ENCODE measurements around the gene RTTN.
"Not testable (repeated sequence)": the region's sequence is repeated elsewhere in the genome, so short reads cannot be mapped to it uniquely, and the experiment has no call there.

RTTN gene

GRCh38 chr18:70113511-70113910 lies 92.0 kb downstream of the RTTN start:
- peaks cover 3% of the 10 kb centered on the region for H3K36me3 ChIP-seq (ENCODE audit: control insufficient read depth, insufficient read depth, low read length, severe bottlenecking)
- no peak overlapping the region for H3K4me3 ChIP-seq (ENCODE audit: low read length)
- H3K4me1 ChIP-seq (ENCODE audit: control insufficient read depth, insufficient read depth, low read length) = peaks cover 4% of the 10 kb centered on the region
- no peak overlapping the region for H3K9ac ChIP-seq (ENCODE audit: low read length)
- no peak for DNase-seq (ENCODE audit: low read depth)
- no peaks in the 10 kb centered on the region for H3K27me3 ChIP-seq (replicated peaks; ENCODE audit: control insufficient read depth, insufficient read depth, low read length)
- peaks cover 4% of the 10 kb centered on the region for H3K9me3 ChIP-seq (ENCODE audit: control insufficient read depth, low read length)

GRCh38 chr18:70110678-70111077 lies 94.8 kb downstream of the RTTN start:
- DNase-seq (ENCODE audit: low read depth) = no peak
- no peaks in the 10 kb centered on the region for H3K27me3 ChIP-seq (replicated peaks; ENCODE audit: control insufficient read depth, insufficient read depth, low read length)
- H3K4me3 ChIP-seq (ENCODE audit: low read length) = no peak overlapping the region
- no peak overlapping the region for H3K9ac ChIP-seq (ENCODE audit: low read length)
- no peaks in the 10 kb centered on the region for H3K4me1 ChIP-seq (ENCODE audit: control insufficient read depth, insufficient read depth, low read length)
- H3K9me3 ChIP-seq (ENCODE audit: control insufficient read depth, low read length) = no peaks in the 10 kb centered on the region
- peaks cover 3% of the 10 kb centered on the region for H3K36me3 ChIP-seq (ENCODE audit: control insufficient read depth, insufficient read depth, low read length, severe bottlenecking)

DNA sequence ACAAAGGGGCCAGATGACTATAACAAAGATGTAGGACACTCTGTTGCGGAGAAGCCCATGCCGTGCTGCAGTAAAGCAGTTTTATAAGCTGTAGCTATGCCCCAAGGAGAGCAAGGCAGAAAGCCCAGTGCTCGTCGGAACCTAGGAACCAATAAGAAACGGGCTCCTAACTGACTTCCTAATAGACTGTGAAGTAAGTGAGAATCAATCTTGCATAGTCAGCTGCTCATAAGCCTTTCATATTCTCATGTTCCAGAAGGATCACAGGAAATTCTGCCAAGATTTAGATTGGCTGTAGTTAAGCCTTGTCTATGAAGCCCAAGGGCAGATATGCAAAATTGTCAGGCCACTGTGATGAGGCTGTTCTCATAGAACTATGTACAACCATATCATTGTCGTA lies 98.4 kb downstream of the RTTN start:
- Histone ChIP-seq H3K9me3 (ENCODE audit: control insufficient read depth, low read length) (no peaks in the 10 kb centered on the region), H3K9ac (ENCODE audit: low read length) (no peak overlapping the region), H3K4me1 (ENCODE audit: control insufficient read depth, insufficient read depth, low read length) (no peaks in the 10 kb centered on the region), H3K36me3 (ENCODE audit: control insufficient read depth, insufficient read depth, low read length, severe bottlenecking) (peaks cover 3% of the 10 kb centered on the region), H3K4me3 (ENCODE audit: low read length) (no peak overlapping the region), H3K27me3 (replicated peaks; ENCODE audit: control insufficient read depth, insufficient read depth, low read length) (no peaks in the 10 kb centered on the region)
- DNase-seq (ENCODE audit: low read depth) = no peak

GRCh38 chr18:70102854-70103253 lies 102.6 kb downstream of the RTTN start:
- not testable (repeated sequence) for H3K27me3 ChIP-seq (replicated peaks; ENCODE audit: control insufficient read depth, insufficient read depth, low read length); DNase-seq (ENCODE audit: low read depth); H3K4me1 ChIP-seq (ENCODE audit: control insufficient read depth, insufficient read depth, low read length); H3K36me3 ChIP-seq (ENCODE audit: control insufficient read depth, insufficient read depth, low read length, severe bottlenecking); H3K4me3 ChIP-seq (ENCODE audit: low read length); H3K9ac ChIP-seq (ENCODE audit: low read length); H3K9me3 ChIP-seq (ENCODE audit: control insufficient read depth, low read length)

GRCh38 chr18:70089858-70090257 lies 115.6 kb downstream of the RTTN start:
- no peak overlapping the region for H3K4me3 ChIP-seq (ENCODE audit: low read length)
- H3K27me3 ChIP-seq (replicated peaks; ENCODE audit: control insufficient read depth, insufficient read depth, low read length) = no peaks in the 10 kb centered on the region
- no peak overlapping the region for H3K9ac ChIP-seq (ENCODE audit: low read length)
- H3K9me3 ChIP-seq (ENCODE audit: control insufficient read depth, low read length) = no peaks in the 10 kb centered on the region
- H3K36me3 ChIP-seq (ENCODE audit: control insufficient read depth, insufficient read depth, low read length, severe bottlenecking) = peaks cover 4% of the 10 kb centered on the region
- peaks cover 12% of the 10 kb centered on the region for H3K4me1 ChIP-seq (ENCODE audit: control insufficient read depth, insufficient read depth, low read length)
- DNase-seq (ENCODE audit: low read depth) = no peak

DNA sequence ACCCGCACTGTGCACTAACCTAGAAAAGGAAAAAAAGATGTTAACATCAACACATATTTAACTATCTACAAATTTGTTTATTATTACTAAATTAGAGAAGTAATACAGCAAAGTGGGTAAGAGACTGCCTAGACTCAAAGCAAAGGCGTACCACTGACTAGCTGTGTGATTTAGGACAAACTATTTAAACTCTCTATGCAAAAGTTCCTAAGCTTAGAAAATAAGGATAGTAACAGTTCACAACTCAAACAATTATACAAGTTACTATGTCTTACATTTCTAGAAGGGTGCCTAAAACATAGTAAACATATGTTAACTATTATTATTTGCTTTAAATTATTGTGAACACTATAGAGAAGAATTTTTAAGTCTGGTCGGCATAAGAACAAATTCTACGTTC lies 119.4 kb downstream of the RTTN start:
- Histone ChIP-seq H3K9ac (ENCODE audit: low read length) (no peak overlapping the region), H3K4me3 (ENCODE audit: low read length) (no peak overlapping the region), H3K9me3 (ENCODE audit: control insufficient read depth, low read length) (no peaks in the 10 kb centered on the region), H3K36me3 (ENCODE audit: control insufficient read depth, insufficient read depth, low read length, severe bottlenecking) (peaks cover 4% of the 10 kb centered on the region), H3K4me1 (ENCODE audit: control insufficient read depth, insufficient read depth, low read length) (peaks cover 12% of the 10 kb centered on the region), H3K27me3 (replicated peaks; ENCODE audit: control insufficient read depth, insufficient read depth, low read length) (no peaks in the 10 kb centered on the region)
- no peak for DNase-seq (ENCODE audit: low read depth)

DNA sequence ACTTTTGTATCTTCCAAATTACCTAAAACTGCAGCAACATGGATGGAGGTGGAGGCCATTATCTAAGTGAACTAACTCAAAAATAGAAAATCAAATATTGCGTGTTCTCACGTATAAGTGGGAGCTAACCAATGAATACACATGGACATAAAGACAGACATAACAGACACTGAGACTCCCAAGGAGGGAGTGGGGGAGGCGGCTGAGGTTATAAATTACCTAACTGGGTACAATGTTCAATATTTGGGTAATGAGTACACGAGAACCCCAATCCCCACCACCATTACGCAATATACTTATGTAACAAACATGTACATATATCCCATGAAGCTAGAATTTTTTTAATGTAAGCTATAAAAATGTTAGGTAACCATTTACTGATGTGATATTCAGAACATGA lies 119.8 kb downstream of the RTTN start:
- no peak for DNase-seq (ENCODE audit: low read depth)
- Histone ChIP-seq H3K9ac (ENCODE audit: low read length) (no peak overlapping the region), H3K4me3 (ENCODE audit: low read length) (no peak overlapping the region), H3K36me3 (ENCODE audit: control insufficient read depth, insufficient read depth, low read length, severe bottlenecking) (peaks cover 4% of the 10 kb centered on the region), H3K9me3 (ENCODE audit: control insufficient read depth, low read length) (no peaks in the 10 kb centered on the region), H3K27me3 (replicated peaks; ENCODE audit: control insufficient read depth, insufficient read depth, low read length) (no peaks in the 10 kb centered on the region), H3K4me1 (ENCODE audit: control insufficient read depth, insufficient read depth, low read length) (peaks cover 12% of the 10 kb centered on the region)

DNA sequence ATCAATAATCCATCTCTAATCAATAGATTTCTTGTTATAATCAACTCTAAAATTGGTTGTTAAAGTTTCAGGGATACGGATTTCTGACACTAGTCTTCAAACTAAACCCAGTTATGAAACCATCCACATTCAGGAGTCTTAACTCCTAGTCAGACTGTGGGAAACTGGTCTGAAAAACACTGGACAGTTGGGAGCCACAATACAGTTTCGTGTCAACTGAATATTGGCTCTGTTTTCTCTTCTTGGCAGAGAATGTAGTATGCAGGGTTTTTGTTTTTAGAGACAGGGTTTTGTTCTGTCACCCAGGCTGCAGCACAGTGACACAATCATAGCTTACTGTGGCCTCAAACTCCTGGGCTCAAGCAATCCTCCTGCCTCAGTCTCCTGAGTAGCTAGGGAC lies 123.1 kb downstream of the RTTN start:
- H3K9ac ChIP-seq (ENCODE audit: low read length) = no peak overlapping the region
- DNase-seq (ENCODE audit: low read depth) = no peak
- H3K4me1 ChIP-seq (ENCODE audit: control insufficient read depth, insufficient read depth, low read length) = no peaks in the 10 kb centered on the region
- no peaks in the 10 kb centered on the region for H3K36me3 ChIP-seq (ENCODE audit: control insufficient read depth, insufficient read depth, low read length, severe bottlenecking)
- no peaks in the 10 kb centered on the region for H3K27me3 ChIP-seq (replicated peaks; ENCODE audit: control insufficient read depth, insufficient read depth, low read length)
- no peak overlapping the region for H3K4me3 ChIP-seq (ENCODE audit: low read length)
- H3K9me3 ChIP-seq (ENCODE audit: control insufficient read depth, low read length) = no peaks in the 10 kb centered on the region

DNA sequence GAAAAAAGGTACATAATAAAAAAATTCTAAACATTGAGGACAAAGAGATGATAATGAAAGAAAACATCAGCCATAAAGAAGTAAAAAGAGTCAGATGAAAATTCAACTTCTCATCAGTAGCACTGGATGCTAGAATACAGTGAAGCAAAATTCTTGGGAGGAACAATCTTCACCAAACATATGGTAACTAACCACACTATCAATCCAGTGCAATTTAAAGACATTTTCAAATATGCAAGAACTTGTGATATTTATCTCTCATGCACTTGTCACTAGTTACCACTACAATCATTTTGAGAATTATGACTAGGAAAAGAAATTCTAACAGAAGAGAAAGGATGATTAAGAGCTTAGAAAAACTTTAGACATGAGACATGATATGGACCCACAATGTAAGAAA lies 127.4 kb downstream of the RTTN start:
- no peaks in the 10 kb centered on the region for H3K36me3 ChIP-seq (ENCODE audit: control insufficient read depth, insufficient read depth, low read length, severe bottlenecking)
- no peak overlapping the region for H3K4me3 ChIP-seq (ENCODE audit: low read length)
- DNase-seq (ENCODE audit: low read depth) = no peak
- no peaks in the 10 kb centered on the region for H3K9me3 ChIP-seq (ENCODE audit: control insufficient read depth, low read length)
- no peaks in the 10 kb centered on the region for H3K27me3 ChIP-seq (replicated peaks; ENCODE audit: control insufficient read depth, insufficient read depth, low read length)
- H3K9ac ChIP-seq (ENCODE audit: low read length) = no peak overlapping the region
- H3K4me1 ChIP-seq (ENCODE audit: control insufficient read depth, insufficient read depth, low read length) = no peaks in the 10 kb centered on the region

DNA sequence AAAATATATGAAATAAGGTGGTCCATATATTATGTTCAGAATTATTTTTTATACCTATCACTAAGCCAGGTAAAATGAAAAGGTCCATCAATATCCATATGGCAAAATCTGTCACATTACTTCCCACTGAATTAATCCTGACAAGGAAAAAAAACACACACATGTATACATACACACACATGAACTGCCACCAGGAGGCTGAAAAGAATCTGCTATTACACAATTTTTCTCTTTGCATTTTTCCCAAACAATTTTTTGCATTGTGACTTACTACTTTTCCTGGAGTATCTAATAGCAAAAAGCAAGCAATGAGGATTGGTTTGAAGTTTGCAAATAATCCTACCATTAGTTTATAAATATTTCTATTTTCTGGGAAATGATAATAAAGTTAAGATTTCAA lies 129.6 kb downstream of the RTTN start:
- Histone ChIP-seq H3K36me3 (ENCODE audit: control insufficient read depth, insufficient read depth, low read length, severe bottlenecking) (no peaks in the 10 kb centered on the region), H3K27me3 (replicated peaks; ENCODE audit: control insufficient read depth, insufficient read depth, low read length) (no peaks in the 10 kb centered on the region), H3K9me3 (ENCODE audit: control insufficient read depth, low read length) (no peaks in the 10 kb centered on the region), H3K4me1 (ENCODE audit: control insufficient read depth, insufficient read depth, low read length) (no peaks in the 10 kb centered on the region), H3K9ac (ENCODE audit: low read length) (no peak overlapping the region), H3K4me3 (ENCODE audit: low read length) (no peak overlapping the region)
- peak; percentile 50 for DNase-seq (ENCODE audit: low read depth)

- DNase-seq (ENCODE audit: low read depth) = peak; percentile 25
- Histone ChIP-seq H3K36me3 (ENCODE audit: control insufficient read depth, insufficient read depth, low read length, severe bottlenecking) (no peaks in the 10 kb centered on the region), H3K27me3 (replicated peaks; ENCODE audit: control insufficient read depth, insufficient read depth, low read length) (no peaks in the 10 kb centered on the region), H3K9ac (ENCODE audit: low read length) (no peak overlapping the region), H3K9me3 (ENCODE audit: control insufficient read depth, low read length) (no peaks in the 10 kb centered on the region), H3K4me1 (ENCODE audit: control insufficient read depth, insufficient read depth, low read length) (no peaks in the 10 kb centered on the region), H3K4me3 (ENCODE audit: low read length) (no peak overlapping the region)
These were observed 131.4 kb downstream of the RTTN start for GRCh38 chr18:70074116-70074515.

DNA sequence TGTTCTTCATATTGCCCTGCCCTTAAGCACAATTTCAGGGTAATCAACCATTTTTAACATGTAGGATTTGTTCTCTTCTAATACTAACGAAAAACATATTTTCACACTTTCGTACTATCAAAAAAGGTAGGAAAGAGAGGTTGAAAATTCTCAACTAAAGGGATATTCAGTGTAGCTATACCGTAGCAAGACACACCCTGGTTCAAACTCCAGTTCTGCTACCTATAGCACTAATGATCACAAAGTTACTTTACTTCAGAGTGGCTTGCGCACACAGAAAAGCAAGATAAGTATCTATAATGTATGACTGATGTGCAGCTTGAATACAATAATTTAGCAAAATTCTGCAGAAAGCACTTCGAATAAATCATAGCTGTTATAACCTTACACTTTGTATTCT lies 132.1 kb downstream of the RTTN start:
- Histone ChIP-seq H3K9me3 (ENCODE audit: control insufficient read depth, low read length) (no peaks in the 10 kb centered on the region), H3K27me3 (replicated peaks; ENCODE audit: control insufficient read depth, insufficient read depth, low read length) (no peaks in the 10 kb centered on the region), H3K36me3 (ENCODE audit: control insufficient read depth, insufficient read depth, low read length, severe bottlenecking) (no peaks in the 10 kb centered on the region), H3K4me3 (ENCODE audit: low read length) (no peak overlapping the region), H3K4me1 (ENCODE audit: control insufficient read depth, insufficient read depth, low read length) (no peaks in the 10 kb centered on the region), H3K9ac (ENCODE audit: low read length) (no peak overlapping the region)
- no peak for DNase-seq (ENCODE audit: low read depth)
